Testis (tissue), 3 donors: Measurements from ENCODE around the gene DDX47. TPM values are rescaled to one million over a fixed set of nuclear protein-coding genes. Genes with fewer than 3 reads are reported as not detected.

Source experiments
- DNase-seq: peaks from one replicate; pipeline ENCODE4 v3.0.0-alpha.2; 2019
- H3K27ac ChIP-seq, 2 donors: fragments of 200-600 bp; sonication (generic); one replicate each; pipeline ENCODE4 v1.5.1; 2019
- H3K27me3 ChIP-seq: fragments of 200-600 bp; sonication (generic); one replicate; pipeline ENCODE4 v1.5.1; 2019
- H3K36me3 ChIP-seq: fragments of 200-600 bp; sonication (generic); one replicate; pipeline ENCODE4 v1.5.1; 2017; ENCODE audit warnings: low read depth; ENCODE audit errors: missing control alignments
- H3K4me1 ChIP-seq: fragments of 200-600 bp; sonication (generic); one replicate; pipeline ENCODE4 v1.5.1; 2019
- H3K4me3 ChIP-seq, 2 donors: fragments of 200-600 bp; sonication (generic); one replicate each; pipeline ENCODE4 v1.5.1; 2017 to 2019
- H3K9me3 ChIP-seq: fragments of 200-600 bp; sonication (generic); one replicate; pipeline ENCODE4 v1.5.1; 2017
- POLR2A ChIP-seq: fragments of 450-650 bp; IDR thresholded peaks from one replicate; pipeline ENCODE4 v1.6.1; 2017; ENCODE audit warnings: antibody characterized with exemption, mild to moderate bottlenecking, moderate library complexity
- WGBS, 2 donors: methylation state at CpG; one replicate each; pipeline ENCODE4 v1.1.5; 2018; 5-methylcytosine and 5-hydroxymethylcytosine counted together
- intact Hi-C: fragments of 100-400 bp; cut with DNase I; formaldehyde crosslinking; loops from one replicate; pipeline ENCODE4 v1.15.1; 2023; ENCODE audit warnings: low total_unique reads
- polyA plus RNA-seq: library from polyadenylated mRNA; stranded (reverse); fragments of 350-450 nt; fragmentation: Illumina TruSeq; extraction: RNeasy Lipid Tissue Mini Kit (QIAGEN cat#74804); gene quantifications from one replicate; pipeline ENCODE4 v1.2.3, GENCODE V29; 2014; ENCODE audit warnings: low read depth, low replicate concordance; ENCODE audit not compliant: insufficient read depth
- total RNA-seq, 2 donors: library from RNA; depleted of rRNA; stranded (reverse); fragments of >200 nt; gene quantifications; one replicate each; pipeline ENCODE4 v1.2.3, GENCODE V29; 2016
- TF ChIP-seq, protein P1 (sequence below), 3 experiments: fragments of 450-650 bp in 2 of 3; fragments of 200-600 bp in 1 of 3; sonication (generic) in 1 of 3; IDR thresholded peaks; one replicate each; pipeline ENCODE4 v1.5.1; 2016 to 2019; ENCODE audit warnings: antibody characterized with exemption in 3 of 3, mild to moderate bottlenecking in 2 of 3, moderate library complexity in 1 of 3

Gene DDX47
- total and polyA plus RNA-seq, 3 donors from 2014 or later = 52.4 to 85.4 (median 82.4) TPM

DNA sequence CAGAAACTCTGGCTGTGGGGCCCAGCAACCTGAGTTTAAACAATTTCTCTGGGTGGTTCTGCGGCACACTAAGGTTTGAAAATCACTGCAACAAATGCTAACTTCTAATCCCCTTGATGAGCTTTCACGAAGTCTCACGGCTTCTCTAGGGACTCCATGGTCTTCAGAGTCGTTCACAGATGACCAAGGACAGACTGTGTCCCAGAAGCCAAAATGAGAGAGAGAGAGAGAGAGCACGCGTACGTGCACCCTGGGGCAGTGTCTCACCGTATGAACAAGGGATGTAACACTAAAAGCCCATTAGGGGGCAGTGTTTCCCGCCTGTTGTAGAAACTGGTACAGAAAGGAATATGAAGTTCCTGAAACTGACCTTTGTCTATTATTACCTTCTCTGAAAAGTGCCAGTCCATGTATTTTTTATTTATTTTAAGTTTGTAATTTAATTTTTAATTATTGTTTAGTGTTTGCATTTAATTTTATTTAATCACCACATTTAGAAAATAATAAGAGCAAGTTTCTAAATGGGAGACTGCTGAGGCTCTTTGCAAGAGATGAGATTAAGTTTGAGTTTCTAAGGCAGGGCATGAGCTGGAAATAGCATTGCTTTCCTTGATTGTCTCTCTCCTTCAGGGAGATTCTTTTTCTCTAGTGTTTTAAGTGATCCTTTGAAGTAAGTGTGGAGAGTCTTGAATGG lies 24.3 kb upstream of the DDX47 start:
- intact Hi-C loops = no loop called here
- peak; percentile 78 for DNase-seq
- Histone ChIP-seq H3K9me3 (no peaks in the 10 kb centered on the region), H3K27ac (peak overlapping the region; percentile 89 to 91), H3K36me3 (no peaks in the 10 kb centered on the region), H3K4me1 (peaks cover 37% of the 10 kb centered on the region), H3K27me3 (no peaks in the 10 kb centered on the region), H3K4me3 (no peak overlapping the region)
- 7 to 11% methylated on average over 9 of the region's 9 CpGs for WGBS, 2 donors
- TF ChIP-seq POLR2A = no peak
- TF ChIP-seq, protein P1, sequence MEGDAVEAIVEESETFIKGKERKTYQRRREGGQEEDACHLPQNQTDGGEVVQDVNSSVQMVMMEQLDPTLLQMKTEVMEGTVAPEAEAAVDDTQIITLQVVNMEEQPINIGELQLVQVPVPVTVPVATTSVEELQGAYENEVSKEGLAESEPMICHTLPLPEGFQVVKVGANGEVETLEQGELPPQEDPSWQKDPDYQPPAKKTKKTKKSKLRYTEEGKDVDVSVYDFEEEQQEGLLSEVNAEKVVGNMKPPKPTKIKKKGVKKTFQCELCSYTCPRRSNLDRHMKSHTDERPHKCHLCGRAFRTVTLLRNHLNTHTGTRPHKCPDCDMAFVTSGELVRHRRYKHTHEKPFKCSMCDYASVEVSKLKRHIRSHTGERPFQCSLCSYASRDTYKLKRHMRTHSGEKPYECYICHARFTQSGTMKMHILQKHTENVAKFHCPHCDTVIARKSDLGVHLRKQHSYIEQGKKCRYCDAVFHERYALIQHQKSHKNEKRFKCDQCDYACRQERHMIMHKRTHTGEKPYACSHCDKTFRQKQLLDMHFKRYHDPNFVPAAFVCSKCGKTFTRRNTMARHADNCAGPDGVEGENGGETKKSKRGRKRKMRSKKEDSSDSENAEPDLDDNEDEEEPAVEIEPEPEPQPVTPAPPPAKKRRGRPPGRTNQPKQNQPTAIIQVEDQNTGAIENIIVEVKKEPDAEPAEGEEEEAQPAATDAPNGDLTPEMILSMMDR (IDR thresholded peaks at IDR 0.05) = peak; percentile 60 to 75 (median 69)

GRCh38 chr12:12790956-12791355 lies 22.2 kb upstream of the DDX47 start:
- no peak overlapping the region for H3K4me3 ChIP-seq
- H3K27ac ChIP-seq = no peak overlapping the region
- intact Hi-C loops = no loop called here
- H3K9me3 ChIP-seq = no peaks in the 10 kb centered on the region
- no peak for TF ChIP-seq POLR2A
- TF ChIP-seq, protein P1 (IDR thresholded peaks at IDR 0.05) = no peak
- no peaks in the 10 kb centered on the region for H3K27me3 ChIP-seq
- no peaks in the 10 kb centered on the region for H3K36me3 ChIP-seq
- WGBS, 2 donors = 56 to 57% methylated on average over 4 of the region's 4 CpGs
- H3K4me1 ChIP-seq = peaks cover 37% of the 10 kb centered on the region
- DNase-seq = no peak

DNA sequence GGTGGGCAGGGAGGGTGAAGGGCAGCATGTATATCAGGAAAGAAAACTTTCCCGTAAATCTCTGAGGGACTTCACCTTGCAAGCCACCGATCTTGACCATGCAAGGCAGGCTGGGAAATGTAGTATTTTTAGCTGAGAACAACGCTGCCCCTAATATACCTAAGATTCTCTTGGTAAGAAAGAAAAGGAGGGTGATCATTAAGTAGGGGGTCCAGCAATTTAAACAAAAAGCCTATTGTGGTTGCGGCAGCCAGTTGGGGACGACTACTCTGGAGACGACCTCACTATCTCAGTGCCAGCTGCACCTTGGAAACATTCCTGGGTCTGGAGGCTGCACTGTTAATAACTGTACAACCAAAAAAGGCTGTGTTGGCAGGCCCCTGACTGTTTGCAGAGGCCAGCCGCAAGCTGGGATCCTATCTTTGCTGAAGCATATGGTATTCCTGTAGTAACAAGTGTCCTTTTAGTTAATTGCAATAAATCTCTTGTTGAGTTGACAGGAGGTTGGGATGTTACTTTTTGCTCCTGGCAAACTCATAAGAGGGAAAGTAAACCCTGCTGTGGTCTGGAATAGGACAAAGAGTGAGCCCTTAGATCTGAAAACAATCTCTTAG lies 21.3 kb upstream of the DDX47 start:
- intact Hi-C loops = no loop called here
- H3K4me1 ChIP-seq = peaks cover 37% of the 10 kb centered on the region
- 29 to 39% methylated on average over 7 of the region's 7 CpGs for WGBS, 2 donors
- H3K27ac ChIP-seq = peak overlapping the region in 1 of 2 donors; percentile 33
- no peaks in the 10 kb centered on the region for H3K9me3 ChIP-seq
- H3K4me3 ChIP-seq = no peak overlapping the region
- no peak for TF ChIP-seq POLR2A
- TF ChIP-seq, protein P1 (IDR thresholded peaks at IDR 0.05) = no peak
- H3K36me3 ChIP-seq = no peaks in the 10 kb centered on the region
- no peaks in the 10 kb centered on the region for H3K27me3 ChIP-seq
- peak; percentile 74 for DNase-seq

GRCh38 chr12:12792421-12792820 lies 20.7 kb upstream of the DDX47 start:
- Histone ChIP-seq H3K27ac (peak overlapping the region in 1 of 2 donors; percentile 33), H3K9me3 (no peaks in the 10 kb centered on the region), H3K27me3 (no peaks in the 10 kb centered on the region), H3K4me3 (no peak overlapping the region), H3K36me3 (no peaks in the 10 kb centered on the region), H3K4me1 (peaks cover 35% of the 10 kb centered on the region)
- TF ChIP-seq POLR2A = no peak
- TF ChIP-seq, protein P1 (IDR thresholded peaks at IDR 0.05) = no peak
- 29 to 45% methylated on average over 5 to 6 of the region's 6 CpGs for WGBS, 2 donors
- DNase-seq = no peak
- intact Hi-C loops = no loop called here
